HFFc6 (cell line): ENCODE measurements around the gene ABCA7. TPM values are rescaled to one million over a fixed set of nuclear protein-coding genes. Genes with fewer than 3 reads are reported as not detected.

ENCODE experiments used
- DNase-seq: peaks from one replicate; pipeline ENCODE4 v3.0.0-alpha.2; 2018
- H3K27ac Mint-ChIP-seq: 2 replicates; pipeline ENCODE4 v1.8.0; 2020; ENCODE audit warnings: mild to moderate bottlenecking, mixed read lengths
- H3K27me3 Mint-ChIP-seq: 2 replicates; pipeline ENCODE4 v1.8.0; 2021; ENCODE audit warnings: mild to moderate bottlenecking, moderate library complexity, mixed read lengths; ENCODE audit not compliant: insufficient read depth
- H3K36me3 Mint-ChIP-seq: 2 replicates; pipeline ENCODE4 v1.8.0; 2021; ENCODE audit warnings: low read depth, mixed read lengths
- H3K4me1 Mint-ChIP-seq: 2 replicates; pipeline ENCODE4 v1.8.0; 2020; ENCODE audit warnings: low read depth, mixed read lengths
- H3K4me3 Mint-ChIP-seq: 2 replicates; pipeline ENCODE4 v1.8.0; 2020; ENCODE audit warnings: mild to moderate bottlenecking, moderate library complexity, mixed read lengths
- H3K9me3 Mint-ChIP-seq: 2 replicates; pipeline ENCODE4 v1.8.0; 2020; ENCODE audit warnings: mild to moderate bottlenecking, mixed read lengths
- CTCF ChIP-seq: fragments of 200-600 bp; sonication (generic); IDR thresholded peaks from 2 replicates; pipeline ENCODE4 v1.5.0; 2021; ENCODE audit warnings: antibody characterized with exemption, mild to moderate bottlenecking
- total RNA-seq, 6 experiments: library from RNA; stranded (reverse); fragmentation: NEBNext Ultra II Directional; extraction: Animal tissue kit (Norgen Biotek cat#: 25700); gene quantifications; 2 replicates in 1 of 6; 3 replicates in 5 of 6; pipeline ENCODE4 v1.2.3, GENCODE V29; 2021

The ABCA7 gene
- total RNA-seq, 6 experiments from 2014 or later, result 4.6 to 8.1 (median 6.6) TPM

- Mint-ChIP-seq H3K4me3 (no peak overlapping the region), H3K27ac (no peak overlapping the region)
These were observed 34.9 kb upstream of the ABCA7 start for GRCh38 chr19:1004803-1005664.

GRCh38 chr19:1006711-1007398, 33.1 kb upstream of the ABCA7 start:
- Mint-ChIP-seq H3K4me3 (no peak overlapping the region), H3K9me3 (peaks cover 4% of the 10 kb centered on the region; the same call in 1 of the 2 replicates), H3K4me1 (peaks cover 5% of the 10 kb centered on the region; the same call in 1 of the 2 replicates), H3K36me3 (no peaks in the 10 kb centered on the region), H3K27ac (no peak overlapping the region), H3K27me3 (peaks cover 5% of the 10 kb centered on the region)
- TF ChIP-seq CTCF, result no peak; the same call in 1 of the 2 replicates
- DNase-seq, result no peak

More at GRCh38 chr19:1004803-1005664, 34.9 kb upstream of the ABCA7 start:
- H3K9me3 Mint-ChIP-seq, result peaks cover 4% of the 10 kb centered on the region; the same call in 1 of the 2 replicates
- H3K4me1 Mint-ChIP-seq, result peaks cover 4% of the 10 kb centered on the region; the same call in 1 of the 2 replicates
- DNase-seq, result no peak
- H3K36me3 Mint-ChIP-seq, result no peaks in the 10 kb centered on the region
- peaks cover 5% of the 10 kb centered on the region for H3K27me3 Mint-ChIP-seq
- no peak for TF ChIP-seq CTCF

- peaks cover 5% of the 10 kb centered on the region; the same call in 1 of the 2 replicates for H3K4me1 Mint-ChIP-seq
- peaks cover 5% of the 10 kb centered on the region for H3K27me3 Mint-ChIP-seq
- no peak overlapping the region for H3K4me3 Mint-ChIP-seq
- DNase-seq, result no peak
- peaks cover 4% of the 10 kb centered on the region; the same call in 1 of the 2 replicates for H3K9me3 Mint-ChIP-seq
- TF ChIP-seq CTCF, result no peak
- no peak overlapping the region for H3K27ac Mint-ChIP-seq
- H3K36me3 Mint-ChIP-seq, result no peaks in the 10 kb centered on the region
These were observed 32.3 kb upstream of the ABCA7 start for GRCh38 chr19:1007399-1008251.

- no peak for TF ChIP-seq CTCF
- Mint-ChIP-seq H3K4me3 (peak overlapping the region; percentile 26; the same call in 1 of the 2 replicates), H3K27ac (peak overlapping the region; percentile 33; the same call in 1 of the 2 replicates), H3K4me1 (peaks cover 5% of the 10 kb centered on the region; the same call in 1 of the 2 replicates), H3K27me3 (peaks cover 5% of the 10 kb centered on the region), H3K9me3 (peaks cover 4% of the 10 kb centered on the region; the same call in 1 of the 2 replicates), H3K36me3 (no peaks in the 10 kb centered on the region)
- DNase-seq, result no peak
These were observed 31.5 kb upstream of the ABCA7 start for GRCh38 chr19:1008268-1009040.
